Mesenchymal stem cell (in vitro differentiated cells and primary cell): ENCODE data around the gene KIR2DL4.
"Not testable (repeated sequence)": the region's sequence is repeated elsewhere in the genome, so short reads cannot be mapped to it uniquely, and the experiment has no call there.

Source experiments
- DNase-seq: peaks from one replicate; pipeline ENCODE4 v3.0.0-alpha.2; 2013
- H2AFZ ChIP-seq: one replicate; pipeline ENCODE4 v1.6.1; 2013; ENCODE audit warnings: low read depth, mild to moderate bottlenecking, control low read depth, inconsistent platforms, low read length, moderate library complexity
- H2AK5ac ChIP-seq: 2 replicates; pipeline ENCODE4 v1.6.1; 2013; ENCODE audit warnings: low read length, moderate library complexity, mild to moderate bottlenecking, inconsistent platforms; ENCODE audit not compliant: severe bottlenecking
- H2BK120ac ChIP-seq: one replicate; pipeline ENCODE4 v1.6.1; 2013; ENCODE audit warnings: low read depth, mild to moderate bottlenecking, inconsistent platforms, low read length, moderate library complexity
- H2BK12ac ChIP-seq, 2 experiments: one replicate each; pipeline ENCODE4 v1.6.1; 2013; ENCODE audit warnings: inconsistent platforms in 2 of 2, low read length in 2 of 2, mild to moderate bottlenecking in 2 of 2, moderate library complexity in 2 of 2, control low read depth in 1 of 2
- H2BK15ac ChIP-seq: one replicate; pipeline ENCODE4 v1.6.1; 2013; ENCODE audit warnings: mild to moderate bottlenecking, low read depth, inconsistent platforms; ENCODE audit not compliant: poor library complexity, severe bottlenecking
- H2BK5ac ChIP-seq: 2 replicates; pipeline ENCODE4 v1.6.1; 2013; ENCODE audit warnings: low read depth, mild to moderate bottlenecking, low read length, control low read depth, inconsistent platforms; ENCODE audit not compliant: poor library complexity, severe bottlenecking
- H3K14ac ChIP-seq, 2 experiments: one replicate each; pipeline ENCODE4 v1.6.1; 2013; ENCODE audit warnings: inconsistent platforms in 2 of 2, low read length in 2 of 2, control low read depth in 1 of 2, mild to moderate bottlenecking in 1 of 2, moderate library complexity in 1 of 2
- H3K18ac ChIP-seq, 2 experiments: one replicate each; pipeline ENCODE4 v1.6.1; 2013; ENCODE audit warnings: inconsistent platforms in 2 of 2, low read length in 2 of 2, control low read depth in 1 of 2, low read depth in 1 of 2, mild to moderate bottlenecking in 1 of 2
- H3K23ac ChIP-seq, 2 experiments: one replicate each; pipeline ENCODE4 v1.6.1; 2013; ENCODE audit warnings: inconsistent platforms in 2 of 2, low read length in 2 of 2, mild to moderate bottlenecking in 2 of 2, moderate library complexity in 2 of 2, control low read depth in 1 of 2
- H3K27ac ChIP-seq: 2 replicates; pipeline ENCODE4 v1.5.1; 2013; ENCODE audit warnings: mild to moderate bottlenecking, moderate library complexity, low read length, control low read depth, inconsistent platforms; ENCODE audit not compliant: poor library complexity, severe bottlenecking
- H3K27me3 ChIP-seq, 2 experiments: 2 replicates each; pipeline versions ENCODE4 v1.6.1 to v1.7.0; 2013; ENCODE audit warnings: low read length in 2 of 2, mild to moderate bottlenecking in 2 of 2, moderate library complexity in 2 of 2, control low read depth in 1 of 2, inconsistent platforms in 1 of 2; ENCODE audit not compliant: control insufficient read depth in 1 of 2, insufficient read depth in 1 of 2
- H3K36me3 ChIP-seq, 2 experiments: 2 replicates each; pipeline versions ENCODE4 v1.6.1 to v1.7.0; 2013; ENCODE audit warnings: low read length in 2 of 2, control low read depth in 1 of 2, inconsistent platforms in 1 of 2, low read depth in 1 of 2, mild to moderate bottlenecking in 1 of 2; ENCODE audit not compliant: insufficient read depth in 2 of 2, control insufficient read depth in 1 of 2
- H3K4ac ChIP-seq, 2 experiments: one replicate each; pipeline ENCODE4 v1.6.1; 2013; ENCODE audit warnings: inconsistent platforms in 2 of 2, low read length in 2 of 2, mild to moderate bottlenecking in 2 of 2, moderate library complexity in 2 of 2, control low read depth in 1 of 2, low read depth in 1 of 2
- H3K4me1 ChIP-seq: 2 replicates; pipeline ENCODE4 v1.6.1; 2013; ENCODE audit warnings: low read depth, low read length, control low read depth; ENCODE audit not compliant: control insufficient read depth, insufficient read depth
- H3K4me2 ChIP-seq: 2 replicates; pipeline ENCODE4 v1.6.1; 2013; ENCODE audit warnings: low read length, mild to moderate bottlenecking, inconsistent platforms; ENCODE audit not compliant: poor library complexity, severe bottlenecking
- H3K4me3 ChIP-seq, 2 experiments: 2 replicates each; pipeline versions ENCODE4 v1.5.1 to v1.7.0; 2013; ENCODE audit warnings: low read length in 2 of 2, mild to moderate bottlenecking in 2 of 2, control low read depth in 1 of 2, low read depth in 1 of 2; ENCODE audit not compliant: insufficient read depth in 1 of 2
- H3K79me1 ChIP-seq: replicated peaks from 2 replicates; pipeline ENCODE4 v1.6.1; 2013; ENCODE audit warnings: mild to moderate bottlenecking, control low read depth, low read length, inconsistent platforms; ENCODE audit not compliant: poor library complexity, severe bottlenecking
- H3K9ac ChIP-seq: 2 replicates; pipeline ENCODE4 v1.7.0; 2013; ENCODE audit warnings: mild to moderate bottlenecking, low read length, moderate library complexity
- H3K9me3 ChIP-seq: 2 replicates; pipeline ENCODE4 v1.7.0; 2013; ENCODE audit warnings: mild to moderate bottlenecking, low read length; ENCODE audit not compliant: control insufficient read depth
- H4K8ac ChIP-seq: one replicate; pipeline ENCODE4 v1.6.1; 2013; ENCODE audit warnings: inconsistent platforms, mild to moderate bottlenecking, low read length, moderate library complexity
- H4K91ac ChIP-seq: one replicate; pipeline ENCODE4 v1.6.1; 2013; ENCODE audit warnings: mild to moderate bottlenecking, low read length, inconsistent platforms
- WGBS: methylation state at CpG from one replicate; pipeline ENCODE4 v1.1.7; 2013; ENCODE audit warnings: mixed read lengths; 5-methylcytosine and 5-hydroxymethylcytosine counted together

KIR2DL4 gene

GRCh38 chr19:54778896-54779295, 24.5 kb upstream of the KIR2DL4 start:
- not testable (repeated sequence) for H3K79me1 ChIP-seq, H3K4me2 ChIP-seq, H3K9ac ChIP-seq, H2AFZ ChIP-seq, H3K18ac ChIP-seq, H2BK120ac ChIP-seq, H3K27ac ChIP-seq, H2BK12ac ChIP-seq, H3K4ac ChIP-seq, DNase-seq, H3K4me3 ChIP-seq, H3K27me3 ChIP-seq, H3K23ac ChIP-seq, H2BK5ac ChIP-seq, H2BK15ac ChIP-seq, H4K8ac ChIP-seq, H3K14ac ChIP-seq, H3K4me1 ChIP-seq, H2AK5ac ChIP-seq, H3K9me3 ChIP-seq, H4K91ac ChIP-seq, H3K36me3 ChIP-seq
- WGBS, result 87% methylated on average over 4 of the region's 7 CpGs

- H2BK120ac ChIP-seq, H3K27me3 ChIP-seq, H2BK15ac ChIP-seq, H4K91ac ChIP-seq, H4K8ac ChIP-seq, H3K27ac ChIP-seq, H3K23ac ChIP-seq, H2AFZ ChIP-seq, H3K4me2 ChIP-seq, H3K4me3 ChIP-seq, H3K9me3 ChIP-seq, H2AK5ac ChIP-seq, H2BK12ac ChIP-seq, H3K36me3 ChIP-seq, H3K4ac ChIP-seq, DNase-seq, H3K4me1 ChIP-seq, H3K14ac ChIP-seq, H3K9ac ChIP-seq, H3K79me1 ChIP-seq, H3K18ac ChIP-seq, H2BK5ac ChIP-seq: not testable (repeated sequence)
- 77% methylated on average over 3 of the region's 4 CpGs for WGBS
Measured at GRCh38 chr19:54782916-54783315, 20.5 kb upstream of the KIR2DL4 start.

- not testable (repeated sequence) for H2BK120ac ChIP-seq, H3K23ac ChIP-seq, H3K4ac ChIP-seq, H3K18ac ChIP-seq, H2BK12ac ChIP-seq, H2AFZ ChIP-seq, DNase-seq, H3K9me3 ChIP-seq, H4K91ac ChIP-seq, H3K4me2 ChIP-seq, H3K4me1 ChIP-seq, H3K4me3 ChIP-seq, H3K27me3 ChIP-seq, H3K27ac ChIP-seq, H4K8ac ChIP-seq, H3K36me3 ChIP-seq, H2AK5ac ChIP-seq, H3K9ac ChIP-seq, H2BK5ac ChIP-seq, H2BK15ac ChIP-seq, H3K79me1 ChIP-seq, H3K14ac ChIP-seq
- 76% methylated on average over 24 of the region's 24 CpGs for WGBS
Measured at GRCh38 chr19:54786091-54786723, 17.2 kb upstream of the KIR2DL4 start.

- H3K27me3 ChIP-seq, H3K4me2 ChIP-seq, H2BK120ac ChIP-seq, H2AFZ ChIP-seq, H3K36me3 ChIP-seq, H2BK15ac ChIP-seq, H3K14ac ChIP-seq, H3K9me3 ChIP-seq, H3K79me1 ChIP-seq, H3K4ac ChIP-seq, H3K23ac ChIP-seq, H3K4me3 ChIP-seq, H2AK5ac ChIP-seq, H3K4me1 ChIP-seq, H3K9ac ChIP-seq, DNase-seq, H3K18ac ChIP-seq, H2BK12ac ChIP-seq, H4K91ac ChIP-seq, H3K27ac ChIP-seq, H4K8ac ChIP-seq, H2BK5ac ChIP-seq: not testable (repeated sequence)
- WGBS, result 71% methylated on average over 6 of the region's 6 CpGs
Measured at GRCh38 chr19:54788154-54788553, 15.3 kb upstream of the KIR2DL4 start.
